MCF 10A (cell line): Measurements from ENCODE around the gene POLQ. TPM values are rescaled to one million over a fixed set of nuclear protein-coding genes. Genes with fewer than 3 reads are reported as not detected.

Source experiments
- BruUV-seq: library from RNA; stranded (reverse); fragments of 400-500 nt; replicated peaks from 2 replicates; lab custom pipeline; 2021; lab: Mats Ljungman, UMichigan
- CTCF ChIA-PET: fragments of 300-600 bp; sonication (Branson Sonifier 250); formaldehyde crosslinking; extraction: SDS; loops from one replicate; lab custom pipeline; 2021; ENCODE audit warnings: antibody characterized with exemption, inconsistent platforms; lab: Yijun Ruan, JAX
- POLR2A ChIA-PET: fragments of 300-600, 350-650 bp; sonication (Branson Sonifier 250); formaldehyde crosslinking; extraction: SDS; loops from one replicate; lab custom pipeline; 2020; ENCODE audit warnings: antibody characterized with exemption, inconsistent platforms; lab: Yijun Ruan, JAX
- DNase-seq: peaks from one replicate; pipeline ENCODE4 v3.0.0-alpha.2; 2018; ENCODE audit not compliant: unreplicated experiment
- H3K27ac Mint-ChIP-seq: one replicate; pipeline ENCODE4 v1.8.0; 2022; ENCODE audit warnings: mild to moderate bottlenecking, low read depth, mixed read lengths; ENCODE audit not compliant: unreplicated experiment
- H3K27me3 Mint-ChIP-seq: one replicate; pipeline ENCODE4 v1.8.0; 2022; ENCODE audit warnings: mixed read lengths; ENCODE audit not compliant: insufficient read depth, unreplicated experiment
- H3K36me3 Mint-ChIP-seq: one replicate; pipeline ENCODE4 v1.8.0; 2022; ENCODE audit warnings: mild to moderate bottlenecking, moderate library complexity, mixed read lengths; ENCODE audit not compliant: insufficient read depth, unreplicated experiment
- H3K4me1 Mint-ChIP-seq: one replicate; pipeline ENCODE4 v1.8.0; 2022; ENCODE audit warnings: mixed read lengths; ENCODE audit not compliant: insufficient read depth, unreplicated experiment
- H3K4me3 Mint-ChIP-seq: one replicate; pipeline ENCODE4 v1.8.0; 2022; ENCODE audit warnings: mild to moderate bottlenecking, moderate library complexity, mixed read lengths; ENCODE audit not compliant: unreplicated experiment
- H3K9me3 Mint-ChIP-seq: one replicate; pipeline ENCODE4 v1.8.0; 2022; ENCODE audit warnings: mixed read lengths; ENCODE audit not compliant: unreplicated experiment
- CTCF ChIP-seq: fragments of 200-600 bp; IDR thresholded peaks from one replicate; pipeline ENCODE4 v1.8.0; 2022; ENCODE audit warnings: antibody characterized with exemption, mild to moderate bottlenecking; ENCODE audit not compliant: unreplicated experiment
- intact Hi-C: fragments of 100-400 bp; cut with micrococcal nuclease; formaldehyde crosslinking; loops from 2 replicates; pipeline ENCODE4 v1.14.1; 2022
- total RNA-seq: library from RNA; stranded (reverse); gene quantifications from 2 replicates; pipeline ENCODE4 v1.2.3, GENCODE V29; 2022

POLQ gene
- total RNA-seq, 1 experiment from 2014 or later: 5.8 TPM

GRCh38 chr3:121566773-121567172 is 21.0 kb upstream of the POLQ start:
- Mint-ChIP-seq H3K36me3 (peaks cover 5% of the 10 kb centered on the region), H3K4me1 (peaks cover 5% of the 10 kb centered on the region), H3K27me3 (no peaks in the 10 kb centered on the region), H3K4me3 (no peak overlapping the region), H3K9me3 (no peaks in the 10 kb centered on the region), H3K27ac (no peak overlapping the region)
- intact Hi-C loops: no loop called here
- no peak for TF ChIP-seq CTCF
- ChIA-PET CTCF (interaction anchor here (0.8 kb wide), 1 partner anchor 18 kb away, joined by 6 read pairs; no protein-coding TSS in a partner anchor), POLR2A (no interaction called here)
- BruUV-seq: no TSS peak
- DNase-seq: peak; percentile 8

DNA sequence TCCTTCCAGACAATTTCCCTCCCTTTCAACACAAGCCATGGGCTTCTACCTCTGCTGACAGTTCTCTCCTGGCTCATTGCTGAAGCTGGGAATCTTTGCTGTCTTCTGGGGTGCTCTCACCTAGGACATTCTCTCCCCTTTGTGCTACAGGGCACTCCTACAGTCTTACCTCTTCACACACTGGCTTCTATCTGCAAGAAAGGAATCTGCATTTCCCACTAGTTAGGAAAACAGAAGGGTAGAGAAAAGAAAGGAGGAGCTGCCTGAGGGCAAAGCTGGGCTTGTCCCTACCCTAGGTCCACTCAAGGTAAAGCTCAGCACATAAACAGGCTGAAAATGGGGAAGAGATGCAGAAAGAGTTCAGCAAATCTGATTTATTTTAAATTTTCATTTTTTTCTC is 16.4 kb upstream of the POLQ start:
- no peak for DNase-seq
- BruUV-seq: no TSS peak
- Mint-ChIP-seq H3K27ac (no peak overlapping the region), H3K9me3 (no peaks in the 10 kb centered on the region), H3K27me3 (no peaks in the 10 kb centered on the region), H3K36me3 (peaks cover 5% of the 10 kb centered on the region), H3K4me1 (peaks cover 11% of the 10 kb centered on the region), H3K4me3 (no peak overlapping the region)
- intact Hi-C loops: no loop called here
- POLR2A ChIA-PET: interaction anchor here (0.6 to 1.0 kb wide), 2 partner anchors 9 to 418 kb away, joined by 3 read pairs; no protein-coding TSS in a partner anchor
- no peak for TF ChIP-seq CTCF
- CTCF ChIA-PET: interaction anchor here (0.6 to 1.4 kb wide), 5 partner anchors 9 to 186 kb away, joined by 3 to 10 read pairs (median 3); no protein-coding TSS in a partner anchor

GRCh38 chr3:121557426-121557934 is 11.7 kb upstream of the POLQ start:
- BruUV-seq: no TSS peak
- ChIA-PET CTCF (interaction anchor here (0.6 to 1.4 kb wide), 4 partner anchors 11 to 709 kb away, joined by 3 to 12 read pairs (median 4); partner anchors contain the start of gene POLQ), POLR2A (no interaction called here)

GRCh38 chr3:121552797-121553196 is 7.0 kb upstream of the POLQ start:
- no peak for TF ChIP-seq CTCF
- Mint-ChIP-seq H3K9me3 (peaks cover 7% of the 10 kb centered on the region), H3K4me1 (peaks cover 8% of the 10 kb centered on the region), H3K36me3 (no peaks in the 10 kb centered on the region), H3K4me3 (no peak overlapping the region), H3K27me3 (no peaks in the 10 kb centered on the region), H3K27ac (no peak overlapping the region)
- CTCF ChIA-PET: interaction anchor here (0.6 to 1.3 kb wide), 4 partner anchors 9 to 96 kb away, joined by 3 to 6 read pairs (median 4); no protein-coding TSS in a partner anchor
- intact Hi-C loops: no loop called here
- BruUV-seq: no TSS peak
- POLR2A ChIA-PET: no interaction called here
- no peak for DNase-seq

More at GRCh38 chr3:121557426-121557934, 11.7 kb upstream of the POLQ start:
- no peak for DNase-seq
- Mint-ChIP-seq H3K4me1 (peaks cover 14% of the 10 kb centered on the region), H3K27me3 (no peaks in the 10 kb centered on the region), H3K27ac (no peak overlapping the region), H3K9me3 (peaks cover 7% of the 10 kb centered on the region), H3K4me3 (no peak overlapping the region), H3K36me3 (no peaks in the 10 kb centered on the region)
- intact Hi-C loops: no loop called here
- no peak for TF ChIP-seq CTCF
